Stimulated activated CD4-positive, alpha-beta T cell treated with anti-CD3 and anti-CD28 coated beads, Interleukin-15, amount 100 ng/mL, for 1 hour (primary cell): ENCODE data around the gene TMEM31.

ENCODE experiments used
- DNase-seq, 2 donors: peaks; one replicate each; pipeline ENCODE4 v3.0.0-alpha.2; 2020; ENCODE audit warnings: low read depth in 1 of 2, low spot score in 1 of 2

The TMEM31 gene, protein sequence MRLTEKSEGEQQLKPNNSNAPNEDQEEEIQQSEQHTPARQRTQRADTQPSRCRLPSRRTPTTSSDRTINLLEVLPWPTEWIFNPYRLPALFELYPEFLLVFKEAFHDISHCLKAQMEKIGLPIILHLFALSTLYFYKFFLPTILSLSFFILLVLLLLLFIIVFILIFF

DNA sequence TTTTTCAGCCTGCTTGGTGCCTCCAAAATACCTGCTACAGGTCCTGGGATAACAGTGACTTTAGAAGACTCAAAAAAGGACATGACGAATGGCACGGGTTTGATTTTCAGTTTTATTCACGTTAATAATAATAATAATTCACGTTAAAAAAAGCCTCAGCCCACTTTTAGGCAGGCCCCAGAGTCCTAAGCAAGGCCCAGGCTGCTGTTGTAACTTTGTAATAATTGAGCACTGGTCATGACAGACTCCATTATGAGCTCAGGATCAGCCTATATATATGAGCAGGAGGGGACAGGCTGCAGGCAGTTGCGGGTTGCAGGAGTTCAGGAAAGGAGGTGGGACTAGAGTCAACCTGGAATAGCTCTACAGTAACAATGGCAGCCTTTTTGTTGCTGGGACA, at the start of gene TMEM31:
Gene TMEM31 (plus strand): TSS at position 301 of the 400 bp plus-strand sequence. CDS start 1,350 bp downstream, outside the sequence.
- no peak for DNase-seq

DNA sequence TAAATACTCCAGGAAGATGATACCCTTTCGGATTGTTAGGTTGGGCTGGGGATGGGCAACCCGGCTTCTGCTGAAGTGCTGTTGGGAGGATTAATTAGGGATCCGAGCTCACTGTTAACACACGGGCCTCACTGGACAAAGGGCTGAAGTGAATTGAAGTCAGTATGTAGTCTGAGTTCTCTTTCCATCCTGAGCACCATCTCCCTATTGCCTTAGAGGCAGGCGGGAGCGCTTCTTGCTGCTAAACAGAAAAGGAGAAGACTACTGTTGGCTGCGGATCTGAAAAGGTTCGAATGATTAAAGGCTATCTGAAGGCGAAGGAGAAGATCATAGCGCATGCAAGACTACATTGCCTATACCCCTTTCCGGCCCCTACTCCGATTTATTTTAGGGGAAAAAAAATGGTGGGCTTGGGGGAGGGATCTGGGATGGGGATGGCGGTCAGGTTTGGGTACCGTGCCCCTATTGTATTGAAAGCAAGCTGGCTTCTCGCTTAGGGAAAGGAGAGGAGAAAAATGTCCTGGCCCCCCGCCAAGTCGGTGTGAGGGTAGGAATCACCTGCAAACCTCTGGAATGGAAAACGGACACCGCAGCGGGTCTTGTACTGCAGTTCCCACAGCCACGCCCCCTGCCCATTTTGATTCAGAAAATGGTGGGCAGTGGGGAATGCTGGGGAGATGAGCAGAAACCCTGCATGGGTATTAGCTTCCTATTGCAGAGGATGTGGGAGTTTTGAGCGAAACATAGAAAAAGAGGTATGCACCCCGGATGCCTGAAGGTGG, 46.5 kb upstream of the TMEM31 start:
- DNase-seq: no peak

DNA sequence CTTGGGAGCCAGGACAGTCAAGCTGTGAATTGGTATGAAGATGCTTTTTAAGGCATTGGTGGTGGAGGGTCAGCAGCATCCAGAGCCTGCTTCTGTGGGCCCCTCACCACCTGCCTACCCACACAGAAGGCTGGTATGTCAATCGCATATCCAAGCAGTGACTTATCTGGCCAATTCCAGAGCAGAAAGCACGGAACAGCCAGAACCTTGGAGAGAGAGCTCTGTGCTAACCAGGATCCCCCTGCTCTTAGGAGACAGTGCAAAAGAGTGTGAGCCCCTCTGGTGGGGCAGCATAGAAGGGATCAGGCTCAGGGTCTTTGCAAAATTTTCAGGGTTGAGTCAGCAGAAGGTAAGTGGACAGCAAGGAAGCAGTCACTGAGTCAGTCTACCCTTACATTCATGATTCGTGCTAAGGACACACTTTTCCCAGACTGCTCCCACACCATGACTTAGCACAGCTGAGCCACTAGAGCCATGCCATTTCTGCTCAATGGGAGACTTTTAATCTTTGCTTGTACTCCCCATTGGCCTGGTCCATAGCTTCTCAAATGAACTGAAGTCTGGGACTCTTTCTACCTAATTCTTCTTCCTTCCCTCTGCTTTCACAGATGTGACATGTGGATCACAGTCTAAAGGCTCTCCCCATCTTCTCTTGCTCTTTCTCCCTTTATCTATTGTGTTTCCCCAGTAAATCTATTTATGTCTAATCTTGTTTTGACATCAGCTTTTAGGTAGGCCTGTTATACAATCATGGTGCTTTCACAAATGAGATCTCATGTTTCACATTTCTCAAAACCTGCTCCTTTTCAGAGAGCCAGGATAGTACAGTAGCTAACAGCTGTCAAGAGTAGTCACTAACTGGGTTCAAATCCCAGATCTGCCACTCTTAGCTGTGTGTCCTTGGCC, 44.3 kb upstream of the TMEM31 start:
- no peak for DNase-seq

DNA sequence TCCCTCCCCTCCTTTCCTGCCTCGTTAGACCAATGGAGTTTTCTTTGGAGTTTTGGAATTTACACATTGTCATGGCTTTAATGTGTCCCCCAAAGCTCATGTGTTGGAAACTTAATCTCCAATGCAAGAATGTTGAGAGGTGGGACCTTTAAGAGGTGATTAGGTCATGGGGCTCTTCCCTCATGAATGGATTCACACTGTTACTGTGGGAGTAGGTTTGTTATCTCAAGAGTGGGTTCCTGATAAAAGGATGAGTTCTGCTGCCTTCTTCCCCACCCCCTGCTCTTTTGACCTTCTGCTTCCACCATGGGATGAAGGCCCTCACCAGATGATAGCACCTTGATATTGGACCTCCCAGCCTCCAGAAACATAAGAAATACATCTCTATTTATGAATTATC, 41.0 kb upstream of the TMEM31 start:
- no peak for DNase-seq

DNA sequence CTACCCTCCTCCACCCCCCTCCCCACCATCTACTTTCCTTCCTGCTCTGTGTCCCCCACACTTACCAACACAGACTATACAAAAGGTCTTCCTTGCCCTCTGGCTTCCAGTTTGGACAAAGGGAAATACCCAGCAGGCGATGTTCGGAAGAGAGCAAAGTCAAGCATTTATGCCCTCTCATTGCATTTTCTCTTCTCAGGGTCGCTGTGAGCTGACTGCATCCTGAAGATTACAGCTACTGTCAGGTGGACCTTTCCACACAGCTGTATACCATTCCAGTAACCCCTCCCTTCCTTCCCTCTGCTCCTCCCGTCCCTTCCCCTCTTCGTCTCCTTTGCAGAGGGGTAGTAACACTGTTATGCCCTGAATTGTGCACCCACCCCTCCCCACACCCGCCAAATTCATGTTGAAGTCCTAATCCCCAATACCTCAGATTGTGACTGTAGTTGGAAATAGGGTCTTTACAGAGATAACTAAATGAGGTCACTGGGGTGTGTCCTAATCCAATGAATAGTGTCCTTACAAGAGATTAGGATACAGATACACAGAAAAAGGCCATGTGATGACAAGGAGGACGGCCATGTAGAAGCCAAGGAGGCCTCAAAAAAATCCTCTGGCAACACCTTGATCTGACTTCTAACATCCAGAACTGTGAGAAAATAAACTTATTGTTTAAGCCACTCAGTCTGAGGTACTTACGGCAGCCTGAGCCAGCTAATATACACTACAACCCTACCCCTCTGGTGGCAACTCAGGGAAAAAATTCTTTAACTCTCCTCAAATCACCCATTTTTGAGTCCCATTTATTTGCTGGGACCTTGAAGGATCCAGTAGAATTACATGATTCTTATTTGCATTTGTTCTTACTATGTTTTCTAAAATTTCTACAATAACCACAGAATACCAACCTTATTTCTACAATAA, 35.9 kb upstream of the TMEM31 start:
- DNase-seq: no peak

DNA sequence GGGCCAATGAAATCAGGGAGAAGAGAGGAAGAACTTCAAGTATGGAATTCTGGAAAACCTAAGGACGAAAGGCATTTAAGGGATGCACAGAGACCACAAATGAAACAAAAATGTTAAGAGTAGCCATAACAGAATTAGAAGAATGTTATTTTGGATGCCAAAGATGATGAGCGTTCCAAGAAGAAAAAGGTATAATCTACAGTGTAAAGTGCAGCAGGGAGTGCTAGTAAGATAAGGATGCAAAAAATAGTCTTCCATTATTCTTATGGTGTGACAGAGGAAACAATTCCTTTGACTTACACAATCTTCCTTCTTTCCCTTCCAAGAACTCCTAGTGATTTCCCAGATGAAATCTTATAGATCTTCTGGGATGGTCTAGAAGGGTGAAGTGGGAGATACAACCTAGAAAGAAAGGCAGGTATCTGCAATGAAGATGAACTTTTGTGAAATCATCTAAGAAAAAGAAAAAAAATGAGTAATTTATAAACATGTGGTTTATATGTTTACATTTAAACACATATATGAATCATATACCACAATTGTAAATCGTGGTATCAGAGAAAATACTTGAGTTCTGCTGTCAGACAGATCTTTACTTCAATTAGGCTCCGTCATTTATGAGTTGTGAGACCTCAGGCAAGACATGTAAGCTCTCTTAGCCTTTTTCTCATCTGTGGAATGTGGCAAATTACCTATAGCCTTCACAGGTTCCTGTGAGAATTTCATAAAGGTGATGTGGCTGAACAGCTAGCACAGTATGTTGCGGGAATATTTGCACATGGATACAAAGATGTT, 32.3 kb upstream of the TMEM31 start:
- DNase-seq: no peak

DNA sequence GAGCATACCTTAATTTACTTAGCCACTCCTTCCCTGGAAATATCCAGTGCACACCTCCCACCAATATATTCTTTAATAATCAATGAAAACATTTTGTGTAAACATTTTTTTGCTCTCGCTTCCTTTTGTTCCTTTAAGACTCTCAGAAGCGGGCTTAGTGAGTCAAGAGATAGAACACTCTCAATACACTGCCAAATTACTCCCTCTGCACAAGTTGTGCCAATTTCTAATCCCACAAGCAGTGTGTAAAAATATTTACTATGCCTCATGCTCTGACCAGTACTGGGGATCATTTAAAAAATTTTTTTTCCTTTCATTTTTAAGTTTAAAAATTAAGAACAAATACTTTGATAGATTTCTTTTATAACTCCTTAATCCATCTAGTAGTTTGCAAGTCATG, 29.3 kb upstream of the TMEM31 start:
- no peak for DNase-seq

DNA sequence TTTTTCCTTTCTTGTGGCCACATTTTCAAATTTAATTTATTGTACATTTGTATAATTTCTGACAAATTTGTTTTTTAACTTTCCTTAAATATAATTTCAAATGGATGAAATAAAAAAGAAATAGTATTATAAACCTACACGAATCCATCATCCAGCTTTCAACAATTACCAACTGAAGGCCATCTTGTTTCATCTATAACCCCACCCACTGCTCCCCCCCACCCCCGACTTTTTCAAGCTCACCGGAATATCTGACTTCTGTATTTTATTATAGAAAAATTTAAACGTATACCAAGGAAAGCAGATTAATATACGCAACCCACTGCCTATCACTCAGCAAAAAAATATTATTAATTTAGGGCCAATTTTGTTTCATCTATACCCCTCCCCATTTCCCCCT, 25.3 kb upstream of the TMEM31 start:
- DNase-seq: no peak

DNA sequence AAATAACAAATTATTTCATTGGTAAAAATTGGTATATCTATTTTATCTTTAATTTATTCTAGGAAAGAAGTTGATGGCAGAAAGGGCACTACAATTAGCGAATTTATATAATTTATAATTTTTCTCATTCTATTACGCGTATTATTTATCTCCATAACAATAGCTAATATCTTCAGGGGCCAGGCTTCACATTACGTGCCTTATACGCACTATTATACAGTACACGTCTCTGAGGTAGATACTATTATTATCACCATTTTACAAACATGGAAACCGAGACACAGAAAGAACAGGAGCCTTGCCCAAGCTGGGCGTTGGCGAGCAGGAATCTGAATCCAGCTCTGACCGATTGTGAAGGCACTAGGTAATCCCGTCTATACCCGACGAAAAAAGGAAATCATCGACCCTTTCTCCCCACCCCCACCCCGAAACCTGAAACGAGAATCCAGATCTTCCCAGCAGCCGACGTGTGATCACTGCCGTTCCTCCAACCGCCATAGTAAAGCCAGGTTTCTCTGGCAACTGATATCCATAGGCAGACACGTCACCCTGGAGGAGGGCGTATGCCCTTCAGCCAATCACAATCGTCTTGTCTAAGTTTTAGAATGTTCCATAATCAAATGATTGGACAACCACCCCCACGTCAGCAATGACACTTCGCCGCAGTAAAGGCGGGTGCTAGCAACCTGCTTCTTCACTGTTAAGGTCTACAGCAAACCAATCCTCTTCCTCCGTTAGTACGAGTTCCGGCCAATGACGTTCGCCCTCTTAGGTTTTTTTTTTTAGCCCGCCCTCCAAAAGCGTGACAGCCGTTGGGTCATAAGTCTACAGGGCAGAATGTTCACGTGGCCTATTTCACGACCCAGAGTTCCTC, 24.3 kb upstream of the TMEM31 start, which contains the start of gene MORF4L2:
Gene MORF4L2 (minus strand): TSS at position 501 of the 874 bp plus-strand sequence. CDS start 9,672 bp downstream, outside the sequence.
- peak; percentile 55 to 68 for DNase-seq

DNA sequence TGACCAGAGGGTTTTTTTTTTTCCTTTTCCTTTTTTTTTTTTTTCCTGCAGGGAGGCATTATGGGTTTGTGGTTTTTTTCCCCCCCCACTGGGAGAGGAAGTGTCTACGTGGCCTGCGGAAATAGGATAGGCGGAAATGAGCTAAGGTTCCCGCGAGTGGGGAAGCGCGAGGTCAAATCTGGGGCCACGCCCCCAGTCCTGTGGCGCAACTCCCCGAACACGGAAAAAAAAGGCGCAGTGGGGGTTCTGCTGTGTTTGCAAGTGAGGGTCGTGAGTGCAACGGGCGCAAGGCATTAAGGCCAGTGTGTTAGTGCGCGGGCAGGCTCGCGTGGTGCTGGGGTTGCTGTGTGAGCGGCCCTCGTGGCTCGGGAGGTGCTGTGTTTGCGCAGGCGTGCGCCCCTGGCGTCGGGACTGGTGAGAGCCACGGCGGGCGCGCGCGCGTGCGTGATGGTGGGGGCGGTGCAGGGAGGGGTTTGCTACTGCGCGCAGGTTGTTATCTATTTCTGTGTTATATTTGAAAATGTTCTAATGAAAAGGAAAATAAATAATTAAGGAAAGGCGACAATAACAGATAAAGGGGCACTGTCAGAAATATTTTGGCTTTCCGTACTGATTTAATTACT, 23.5 kb upstream of the TMEM31 start:
- DNase-seq: peak; percentile 75 to 77

DNA sequence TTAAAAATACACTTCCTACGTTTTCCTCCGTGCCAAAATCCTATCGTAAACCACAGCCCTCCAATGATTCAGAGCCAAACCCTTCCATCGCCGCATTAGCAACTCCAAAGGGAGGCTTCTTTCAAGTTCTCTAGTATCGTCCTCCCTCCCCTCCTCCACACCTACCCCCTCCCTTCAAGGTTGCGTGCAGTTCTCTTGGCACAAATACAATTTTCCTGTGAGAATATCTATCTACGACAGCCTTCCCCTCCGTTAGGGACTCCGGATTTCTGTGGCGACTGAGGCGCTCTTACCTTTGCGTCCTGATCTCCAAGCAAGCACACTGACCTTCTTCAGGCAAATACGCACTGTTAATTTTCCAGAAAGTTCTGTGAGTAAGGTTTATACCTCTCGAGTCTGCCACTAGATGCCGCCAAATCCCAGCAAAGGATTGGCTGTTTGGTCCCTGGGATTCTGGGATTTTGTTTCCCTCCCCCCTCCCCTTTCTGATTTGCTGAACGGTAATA, 23.0 kb upstream of the TMEM31 start:
- peak; percentile 6 to 17 for DNase-seq

DNA sequence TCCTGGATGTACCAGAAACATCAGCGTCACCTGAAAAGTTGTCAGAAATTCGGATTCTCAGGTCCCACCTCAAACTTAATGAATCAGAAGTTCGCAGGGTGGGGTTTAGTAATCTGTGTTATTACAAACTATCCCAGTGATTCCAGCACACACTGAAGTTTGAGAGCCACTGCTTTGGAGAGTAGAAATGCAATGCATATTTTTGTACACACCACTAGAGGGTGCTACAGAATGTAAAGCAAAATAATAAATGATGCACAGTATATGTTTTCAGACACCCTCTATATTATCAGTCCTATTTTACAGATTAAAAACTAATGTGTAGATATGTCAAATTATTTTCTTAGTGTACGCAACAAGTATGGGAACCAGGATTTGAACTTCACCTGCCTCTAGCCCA, 21.8 kb upstream of the TMEM31 start:
- DNase-seq: no peak

DNA sequence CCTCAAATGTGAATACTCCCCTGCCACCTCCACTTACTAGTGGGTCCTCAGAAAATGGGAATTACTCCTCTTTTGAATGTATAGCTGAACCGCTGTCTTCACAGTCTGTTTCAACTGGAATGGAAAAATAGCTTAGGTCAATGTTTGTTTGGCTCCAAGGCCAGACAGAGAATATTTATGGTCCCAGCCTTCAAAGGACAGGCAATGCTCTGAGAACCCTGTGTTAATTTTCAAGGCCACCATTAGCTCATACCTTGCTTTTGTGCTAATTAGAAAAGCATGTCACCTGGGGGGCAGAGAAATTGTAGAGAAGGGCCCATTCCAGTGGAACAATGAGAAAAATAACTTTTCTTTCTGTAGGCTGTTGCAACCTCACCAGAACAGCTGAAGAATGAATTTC, 19.6 kb upstream of the TMEM31 start:
- DNase-seq: no peak

DNA sequence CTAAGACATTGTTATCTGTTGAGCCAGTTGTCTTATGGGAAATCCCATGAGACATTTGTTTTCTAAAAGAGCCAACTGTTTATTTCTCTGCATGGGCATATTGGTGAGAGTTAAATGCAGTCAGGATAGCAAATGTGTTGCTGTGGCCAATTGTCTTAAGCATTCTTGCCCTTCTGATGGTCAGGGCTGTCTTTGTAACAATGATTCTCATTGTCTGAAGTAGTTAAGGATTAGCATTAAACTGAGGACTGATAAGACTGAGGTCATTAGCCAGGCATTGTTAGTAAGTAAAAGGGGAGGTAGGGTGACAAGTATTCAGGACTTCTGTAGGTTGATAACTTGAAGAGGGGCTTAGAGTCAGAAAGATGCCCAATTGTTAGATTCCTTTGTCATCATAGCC, 13.0 kb upstream of the TMEM31 start:
- DNase-seq: no peak

DNA sequence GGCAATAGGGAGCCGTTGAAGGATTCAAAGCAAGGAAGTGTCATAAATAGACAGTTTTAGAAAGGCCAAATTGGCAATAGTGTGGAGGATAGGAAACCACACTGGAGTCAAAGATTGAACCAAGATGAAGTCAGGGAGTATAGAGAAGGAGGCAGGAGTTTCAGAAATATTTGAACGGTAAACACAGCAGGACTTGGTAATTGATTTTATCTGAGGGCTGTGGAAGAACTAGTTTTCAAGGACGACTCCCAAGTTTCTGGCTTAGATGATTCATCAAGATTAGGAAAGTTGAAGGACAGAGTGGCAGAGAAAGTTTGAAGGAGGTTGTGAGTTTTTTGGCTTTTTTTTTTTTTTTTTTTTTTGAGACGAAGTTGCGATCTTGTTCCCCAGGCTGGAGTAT, 11.5 kb upstream of the TMEM31 start:
- no peak for DNase-seq

DNA sequence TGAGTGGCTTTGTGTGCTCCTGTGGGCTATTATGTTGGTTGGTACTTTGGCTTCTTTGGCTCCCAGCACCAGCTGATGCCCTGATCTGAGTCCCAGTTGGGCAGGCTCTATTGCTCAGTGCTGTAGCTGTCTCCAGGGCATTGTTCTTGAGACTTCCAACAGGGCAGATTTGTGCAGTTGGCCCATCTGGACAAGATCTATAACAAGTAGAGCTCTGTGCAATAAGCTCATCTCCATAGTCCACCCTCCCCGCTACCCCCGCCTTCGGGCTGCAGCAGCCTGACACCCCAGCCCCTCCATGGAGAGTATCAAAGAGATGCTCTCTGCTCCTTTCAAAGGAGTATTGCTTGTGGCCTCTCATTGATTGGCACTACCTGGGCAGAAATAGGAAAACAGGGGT, 5.8 kb upstream of the TMEM31 start:
- no peak for DNase-seq

DNA sequence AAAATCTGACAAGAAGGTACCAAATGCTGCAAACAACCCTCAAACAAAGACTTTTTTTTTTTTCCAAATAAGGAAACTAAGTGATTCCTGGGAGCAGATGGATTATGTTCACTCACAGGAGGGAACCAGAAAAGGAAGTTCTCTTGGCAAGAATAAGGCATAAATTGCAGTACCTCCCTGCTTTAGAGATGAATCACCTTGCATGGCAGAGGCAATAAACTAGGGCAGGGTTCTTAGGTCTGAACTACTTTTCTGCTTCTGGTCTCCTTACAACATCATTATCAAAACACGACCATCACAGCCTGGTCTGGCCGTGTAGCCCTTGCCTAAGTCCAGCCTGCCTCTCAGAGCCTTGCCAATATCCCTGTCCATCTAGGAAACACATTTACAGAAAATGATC, 6.3 kb downstream of the TMEM31 start:
- no peak for DNase-seq

DNA sequence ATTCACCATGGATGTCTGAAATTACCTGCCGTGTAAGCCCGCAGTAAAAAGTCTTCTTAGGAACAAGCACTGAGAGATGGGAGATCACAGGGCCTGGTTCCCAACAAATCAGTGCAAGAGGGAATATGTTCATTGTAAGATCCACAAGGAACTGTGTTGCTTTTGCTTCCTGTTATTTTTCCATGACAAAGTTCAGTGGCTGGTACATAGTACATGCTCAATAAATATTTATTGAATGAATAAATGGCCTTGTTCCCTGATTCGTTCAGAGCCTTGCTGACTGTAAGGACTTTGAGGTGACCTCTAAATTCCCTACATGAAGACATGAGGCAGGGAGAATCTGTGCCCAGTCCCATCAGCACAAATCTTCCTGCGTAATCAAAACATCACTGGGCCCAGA, 7.4 kb downstream of the TMEM31 start:
- DNase-seq: no peak
